Stomach (tissue), 4 donors: ENCODE results near the gene EWSR1.

ENCODE experiments used
- CTCF ChIP-seq, 7 experiments: fragments of 450-650 bp in 4 of 7; fragments of 200-600 bp in 3 of 7; sonication (generic) in 3 of 7; IDR thresholded peaks; one replicate each; pipeline ENCODE4 v1.5.1; 2016 to 2019; ENCODE audit warnings: antibody characterized with exemption in 7 of 7, control low read depth in 2 of 7, mild to moderate bottlenecking in 1 of 7
- EP300 ChIP-seq: sonication (generic); formaldehyde crosslinking; IDR thresholded peaks from one replicate; pipeline ENCODE4 v1.6.1; 2017; ENCODE audit warnings: antibody characterized with exemption
- POLR2A ChIP-seq, 4 donors: fragments of 450-650 bp; IDR thresholded peaks; one replicate each; pipeline ENCODE4 v1.6.1; 2016; ENCODE audit warnings: antibody characterized with exemption in 4 of 4, control low read depth in 2 of 4, mild to moderate bottlenecking in 1 of 4, moderate library complexity in 1 of 4
- POLR2AphosphoS5 ChIP-seq, 3 donors: sonication (generic); formaldehyde crosslinking; IDR thresholded peaks; one replicate each; pipeline ENCODE4 v1.6.1; 2016; ENCODE audit warnings: antibody characterized with exemption in 3 of 3

- no peak for TF ChIP-seq POLR2AphosphoS5 (IDR thresholded peaks at IDR 0.05)
- TF ChIP-seq CTCF (IDR thresholded peaks at IDR 0.05) = no peak
- TF ChIP-seq POLR2A (IDR thresholded peaks at IDR 0.05) = no peak
- TF ChIP-seq EP300 = no peak
These were observed 80.0 kb downstream of the EWSR1 start for GRCh38 chr22:29348041-29348440.
